Gastrocnemius medialis (tissue), 4 donors: ENCODE results near the gene FOXP3. TPM values are rescaled to one million over a fixed set of nuclear protein-coding genes. Genes with fewer than 3 reads are reported as not detected.

Source experiments
- ATAC-seq, 2 donors: fragments of 150-250 bp; one replicate each; pipeline ENCODE4 v1.9.1; 2016
- DNase-seq, 2 donors: peaks; one replicate each; pipeline ENCODE4 v3.0.0-alpha.2; 2019
- H3K27ac ChIP-seq, 4 donors: fragments of 200-600 bp; sonication (generic); 1 replicate in 1 of 4; 2 replicates in 3 of 4; pipeline ENCODE4 v1.5.1; 2016 to 2018; ENCODE audit warnings: mild to moderate bottlenecking in 2 of 4, moderate library complexity in 1 of 4
- H3K27me3 ChIP-seq, 3 donors: fragments of 200-600 bp; sonication (generic) in 2 of 3; 1 replicate in 1 of 3; 2 replicates in 2 of 3; pipeline versions ENCODE4 v1.5.1 to v1.6.0; 2016 to 2019; ENCODE audit warnings: mild to moderate bottlenecking in 1 of 3, moderate library complexity in 1 of 3
- H3K36me3 ChIP-seq, 2 donors: fragments of 200-600 bp; sonication (generic) in 1 of 2; one replicate each; pipeline ENCODE4 v1.5.1; 2017 to 2018
- H3K4me1 ChIP-seq, 2 donors: fragments of 200-600 bp; sonication (generic) in 1 of 2; one replicate each; pipeline ENCODE4 v1.5.1; 2016 to 2017; ENCODE audit warnings: mild to moderate bottlenecking in 2 of 2
- H3K4me3 ChIP-seq, 4 donors: fragments of 200-600 bp; sonication (generic) in 3 of 4; 1 replicate in 1 of 4; 2 replicates in 3 of 4; pipeline ENCODE4 v1.5.1; 2016 to 2019; ENCODE audit warnings: mild to moderate bottlenecking in 2 of 4
- H3K9me3 ChIP-seq, 3 donors: fragments of 200-600 bp; sonication (generic) in 2 of 3; 1 replicate in 1 of 3; 2 replicates in 2 of 3; pipeline ENCODE4 v1.5.1; 2016 to 2019
- CTCF ChIP-seq, 5 experiments: fragments of 450-650 bp in 3 of 5; fragments of 200-600 bp in 2 of 5; sonication (generic) in 2 of 5; IDR thresholded peaks in 4 of 5; conservative IDR thresholded peaks in 1 of 5; 1 replicate in 4 of 5; 2 replicates in 1 of 5; pipeline ENCODE4 v1.5.1; 2016 to 2019; ENCODE audit warnings: antibody characterized with exemption in 5 of 5, mild to moderate bottlenecking in 3 of 5, moderate library complexity in 3 of 5
- POLR2A ChIP-seq, 2 donors: fragments of 450-650 bp; IDR thresholded peaks; one replicate each; pipeline ENCODE4 v1.6.1; 2017; ENCODE audit warnings: antibody characterized with exemption in 2 of 2, mild to moderate bottlenecking in 2 of 2, moderate library complexity in 2 of 2
- in situ Hi-C, 4 donors: fragments of 200-750 bp; cut with MboI; loops; one replicate each; pipeline versions ENCODE4 v1.15.0 to v1.8.0; 2017; ENCODE audit warnings: low sequenced_read_pairs in 4 of 4
- intact Hi-C: fragments of 100-400 bp; cut with DNase I; formaldehyde crosslinking; loops from one replicate; pipeline ENCODE4 v1.15.1; 2023; ENCODE audit warnings: low total_unique reads
- total RNA-seq, 4 donors: library from RNA; depleted of rRNA; stranded (reverse); fragments of >200 nt; gene quantifications; one replicate each; pipeline versions ENCODE4 v1.1.0 to v1.2.3, GENCODE V29; 2016

The FOXP3 gene
- total RNA-seq, 4 donors from 2014 or later: not detected

- ATAC-seq (no peak), DNase-seq (no peak)
- H3K9me3 ChIP-seq: no peaks in the 10 kb centered on the region
- H3K4me3 ChIP-seq: no peak overlapping the region
- no peak for TF ChIP-seq CTCF (IDR thresholded peaks at IDR 0.05 in 4 of 5, conservative IDR thresholded peaks at IDR 0.05 in 1 of 5)
- no peak for TF ChIP-seq POLR2A (IDR thresholded peaks at IDR 0.05)
- intact Hi-C loops: no loop called here
- H3K27me3 ChIP-seq: no peaks in the 10 kb centered on the region
- in situ Hi-C loops: no loop called here
- H3K27ac ChIP-seq: no peak overlapping the region
- H3K4me1 ChIP-seq: no peaks in the 10 kb centered on the region
- peaks cover 0 to 11% of the 10 kb centered on the region in 2 donors for H3K36me3 ChIP-seq
These were observed 22.1 kb upstream of the FOXP3 start for GRCh38 chrX:49286581-49286980.

- no peaks in the 10 kb centered on the region for H3K9me3 ChIP-seq
- H3K4me1 ChIP-seq: no peaks in the 10 kb centered on the region
- H3K36me3 ChIP-seq: peaks cover 0 to 11% of the 10 kb centered on the region in 2 donors
- H3K4me3 ChIP-seq: no peak overlapping the region
- H3K27me3 ChIP-seq: no peaks in the 10 kb centered on the region
- in situ Hi-C loops: no loop called here
- TF ChIP-seq CTCF (IDR thresholded peaks at IDR 0.05 in 4 of 5, conservative IDR thresholded peaks at IDR 0.05 in 1 of 5) (no peak), POLR2A (IDR thresholded peaks at IDR 0.05) (no peak)
- ATAC-seq (no peak), DNase-seq (no peak)
- H3K27ac ChIP-seq: no peak overlapping the region
- intact Hi-C loops: no loop called here
These were observed 21.6 kb upstream of the FOXP3 start for GRCh38 chrX:49286136-49286535.

GRCh38 chrX:49284212-49284611 is 19.7 kb upstream of the FOXP3 start:
- H3K27ac ChIP-seq: no peak overlapping the region
- ATAC-seq (no peak), DNase-seq (no peak)
- H3K4me1 ChIP-seq: no peaks in the 10 kb centered on the region
- no peak overlapping the region for H3K4me3 ChIP-seq
- no peaks in the 10 kb centered on the region for H3K27me3 ChIP-seq
- TF ChIP-seq CTCF (IDR thresholded peaks at IDR 0.05 in 4 of 5, conservative IDR thresholded peaks at IDR 0.05 in 1 of 5): no peak
- TF ChIP-seq POLR2A (IDR thresholded peaks at IDR 0.05): no peak
- intact Hi-C loops (no loop called here), in situ Hi-C loops (no loop called here)
- no peaks in the 10 kb centered on the region for H3K9me3 ChIP-seq
- peaks cover 0 to 11% of the 10 kb centered on the region in 2 donors for H3K36me3 ChIP-seq

GRCh38 chrX:49282647-49283011 is 18.1 kb upstream of the FOXP3 start:
- Histone ChIP-seq H3K27me3 (no peaks in the 10 kb centered on the region), H3K9me3 (no peaks in the 10 kb centered on the region), H3K27ac (no peak overlapping the region), H3K36me3 (peaks cover 0 to 11% of the 10 kb centered on the region in 2 donors), H3K4me3 (no peak overlapping the region), H3K4me1 (no peaks in the 10 kb centered on the region)
- intact Hi-C loops (no loop called here), in situ Hi-C loops (no loop called here)
- TF ChIP-seq CTCF (IDR thresholded peaks at IDR 0.05 in 4 of 5, conservative IDR thresholded peaks at IDR 0.05 in 1 of 5) (no peak), POLR2A (IDR thresholded peaks at IDR 0.05) (no peak)
- no peak for ATAC-seq
- no peak for DNase-seq

- no peak overlapping the region for H3K27ac ChIP-seq
- H3K36me3 ChIP-seq: no peaks in the 10 kb centered on the region
- no peak for TF ChIP-seq POLR2A (IDR thresholded peaks at IDR 0.05)
- no peak for TF ChIP-seq CTCF (IDR thresholded peaks at IDR 0.05 in 4 of 5, conservative IDR thresholded peaks at IDR 0.05 in 1 of 5)
- peaks cover under 1 to 5% of the 10 kb centered on the region in 2 donors for H3K4me1 ChIP-seq
- H3K4me3 ChIP-seq: no peak overlapping the region
- no peaks in the 10 kb centered on the region for H3K9me3 ChIP-seq
- intact Hi-C loops: no loop called here
- ATAC-seq (no peak), DNase-seq (no peak)
- no peaks in the 10 kb centered on the region for H3K27me3 ChIP-seq
- in situ Hi-C loops: no loop called here
These were observed 13.6 kb upstream of the FOXP3 start for GRCh38 chrX:49278081-49278480.
